Measurements from ENCODE around the gene NKD2.
"Not testable (repeated sequence)": the region's sequence is repeated elsewhere in the genome, so short reads cannot be mapped to it uniquely, and the experiment has no call there.

DNA sequence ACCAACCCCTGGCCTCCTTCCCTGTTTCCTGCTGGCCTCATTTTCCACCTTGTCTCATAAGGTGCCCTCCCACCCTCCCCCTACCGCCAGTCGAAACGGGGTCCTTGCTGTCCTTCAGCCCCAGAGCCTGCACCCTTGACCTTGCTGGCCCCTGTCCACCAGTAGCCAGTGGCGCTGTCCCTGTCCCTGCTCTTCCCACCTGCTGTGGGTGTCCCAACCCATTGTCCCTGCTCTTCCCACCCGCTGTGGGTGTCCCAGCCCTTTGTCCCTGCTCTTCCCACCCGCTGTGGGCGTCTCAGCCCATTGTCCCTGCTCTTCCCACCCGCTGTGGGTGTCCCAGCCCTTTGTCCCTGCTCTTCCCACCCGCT, 13.4 kb downstream of the NKD2 start:
- TF ChIP-seq, protein P1, sequence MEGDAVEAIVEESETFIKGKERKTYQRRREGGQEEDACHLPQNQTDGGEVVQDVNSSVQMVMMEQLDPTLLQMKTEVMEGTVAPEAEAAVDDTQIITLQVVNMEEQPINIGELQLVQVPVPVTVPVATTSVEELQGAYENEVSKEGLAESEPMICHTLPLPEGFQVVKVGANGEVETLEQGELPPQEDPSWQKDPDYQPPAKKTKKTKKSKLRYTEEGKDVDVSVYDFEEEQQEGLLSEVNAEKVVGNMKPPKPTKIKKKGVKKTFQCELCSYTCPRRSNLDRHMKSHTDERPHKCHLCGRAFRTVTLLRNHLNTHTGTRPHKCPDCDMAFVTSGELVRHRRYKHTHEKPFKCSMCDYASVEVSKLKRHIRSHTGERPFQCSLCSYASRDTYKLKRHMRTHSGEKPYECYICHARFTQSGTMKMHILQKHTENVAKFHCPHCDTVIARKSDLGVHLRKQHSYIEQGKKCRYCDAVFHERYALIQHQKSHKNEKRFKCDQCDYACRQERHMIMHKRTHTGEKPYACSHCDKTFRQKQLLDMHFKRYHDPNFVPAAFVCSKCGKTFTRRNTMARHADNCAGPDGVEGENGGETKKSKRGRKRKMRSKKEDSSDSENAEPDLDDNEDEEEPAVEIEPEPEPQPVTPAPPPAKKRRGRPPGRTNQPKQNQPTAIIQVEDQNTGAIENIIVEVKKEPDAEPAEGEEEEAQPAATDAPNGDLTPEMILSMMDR (IDR thresholded peaks at IDR 0.05) = not testable (repeated sequence)
- not testable (repeated sequence) for TF ChIP-seq POLR2A (IDR thresholded peaks at IDR 0.05)

Measured in adrenal gland (tissue), 5 donors.